GM23338 (cell line): ENCODE data around the gene RGL3. TPM values are rescaled to one million over a fixed set of nuclear protein-coding genes. Genes with fewer than 3 reads are reported as not detected.

ENCODE experiments used
- ATAC-seq: fragments of 200-7000 bp; cut with Tn5 transposase; 3 replicates; pipeline ENCODE4 v1.9.1; 2020
- DNase-seq: peaks from one replicate; pipeline ENCODE4 v3.0.0-alpha.2; 2015; ENCODE audit warnings: low spot score
- H2AFZ ChIP-seq: fragments of 200-600 bp; sonication (generic); 2 replicates; pipeline ENCODE4 v1.8.0; 2016; ENCODE audit warnings: antibody characterized with exemption, mild to moderate bottlenecking, moderate library complexity
- H3F3A ChIP-seq: fragments of 200-600 bp; sonication (generic); replicated peaks from 2 replicates; pipeline ENCODE4 v1.8.0; 2017; ENCODE audit warnings: antibody characterized with exemption, mixed run types, low read depth
- H3K27ac ChIP-seq: fragments of 200-600 bp; sonication (generic); 2 replicates; pipeline ENCODE4 v1.6.1; 2016; ENCODE audit warnings: low read depth
- H3K27me3 ChIP-seq: fragments of 200-600 bp; sonication (generic); 2 replicates; pipeline ENCODE4 v1.8.0; 2016; ENCODE audit warnings: mild to moderate bottlenecking, mixed run types, moderate library complexity; ENCODE audit not compliant: insufficient read depth
- H3K36me3 ChIP-seq: fragments of 200-600 bp; sonication (generic); 2 replicates; pipeline ENCODE4 v1.8.0; 2016; ENCODE audit warnings: mild to moderate bottlenecking; ENCODE audit not compliant: insufficient read depth
- H3K4me1 ChIP-seq: fragments of 200-600 bp; sonication (generic); 2 replicates; pipeline ENCODE4 v1.8.0; 2016; ENCODE audit warnings: mild to moderate bottlenecking, moderate library complexity; ENCODE audit not compliant: insufficient read depth
- H3K4me2 ChIP-seq: fragments of 200-600 bp; sonication (generic); 2 replicates; pipeline ENCODE4 v1.7.1; 2017; ENCODE audit warnings: mixed run types
- H3K4me3 ChIP-seq: fragments of 200-600 bp; sonication (generic); 2 replicates; pipeline ENCODE4 v1.6.1; 2016; ENCODE audit warnings: mixed run types
- H3K79me2 ChIP-seq: fragments of 200-600 bp; sonication (generic); replicated peaks from 2 replicates; pipeline ENCODE4 v1.8.0; 2017; ENCODE audit warnings: mild to moderate bottlenecking; ENCODE audit not compliant: insufficient read depth
- H3K9me2 ChIP-seq: fragments of 200-600 bp; sonication (generic); 2 replicates; pipeline ENCODE4 v1.8.0; 2017; ENCODE audit not compliant: insufficient read depth
- H4K20me1 ChIP-seq: fragments of 200-600 bp; sonication (generic); replicated peaks from 2 replicates; pipeline ENCODE4 v1.8.0; 2017; ENCODE audit warnings: mild to moderate bottlenecking; ENCODE audit not compliant: insufficient read depth
- H3K27ac Mint-ChIP-seq: 2 replicates; pipeline ENCODE4 v1.8.0; 2020; ENCODE audit warnings: inconsistent platforms, mild to moderate bottlenecking, moderate library complexity, mixed read lengths
- H3K27me3 Mint-ChIP-seq: 3 replicates; pipeline ENCODE4 v1.8.0; 2022; ENCODE audit warnings: low read depth, mild to moderate bottlenecking, moderate library complexity, mixed read lengths, inconsistent platforms; ENCODE audit not compliant: insufficient read depth, poor library complexity
- H3K36me3 Mint-ChIP-seq: 3 replicates; pipeline ENCODE4 v1.8.0; 2021; ENCODE audit warnings: low read depth, mild to moderate bottlenecking, inconsistent platforms, moderate library complexity, mixed read lengths
- H3K4me1 Mint-ChIP-seq: 3 replicates; pipeline ENCODE4 v1.8.0; 2020; ENCODE audit warnings: mild to moderate bottlenecking, inconsistent platforms, mixed read lengths
- H3K4me3 Mint-ChIP-seq: 3 replicates; pipeline ENCODE4 v1.8.0; 2021; ENCODE audit warnings: moderate library complexity, mild to moderate bottlenecking, inconsistent platforms, mixed read lengths
- H3K9me3 Mint-ChIP-seq: 3 replicates; pipeline ENCODE4 v1.8.0; 2020; ENCODE audit warnings: moderate library complexity, mild to moderate bottlenecking, inconsistent platforms, mixed read lengths
- CREB1 ChIP-seq: fragments of 250-450 bp; sonication (Bioruptor Pico); IDR thresholded peaks from 2 replicates; pipeline ENCODE4 v1.5.0; 2020; ENCODE audit warnings: low read depth, mild to moderate bottlenecking, moderate library complexity
- CTCF ChIP-seq, 2 experiments: fragments of 200-600 bp in 1 of 2; sonication (generic) in 1 of 2; conservative IDR thresholded peaks; 2 replicates each; pipeline versions ENCODE4 v1.5.1 to v1.6.1; 2016 to 2017; ENCODE audit warnings: antibody characterized with exemption in 2 of 2, low read depth in 2 of 2, mild to moderate bottlenecking in 2 of 2, moderate library complexity in 1 of 2
- EZH2 ChIP-seq: fragments of 200-600 bp; sonication (generic); IDR thresholded peaks from one replicate; pipeline ENCODE4 v1.8.0; 2017; ENCODE audit warnings: antibody characterized with exemption, mild to moderate bottlenecking, low read depth; ENCODE audit not compliant: unreplicated experiment
- EZH2phosphoT487 ChIP-seq: fragments of 200-600 bp; sonication (generic); IDR thresholded peaks from one replicate; pipeline ENCODE4 v1.8.1; 2018; ENCODE audit warnings: antibody characterized with exemption; ENCODE audit not compliant: unreplicated experiment
- JUNB ChIP-seq: IDR thresholded peaks from one replicate; pipeline ENCODE4 v1.6.1; 2016; ENCODE audit warnings: antibody characterized with exemption; ENCODE audit not compliant: unreplicated experiment
- NANOG ChIP-seq: IDR thresholded peaks from 2 replicates; pipeline ENCODE4 v1.6.1; 2016; ENCODE audit warnings: antibody characterized with exemption, borderline replicate concordance
- POLR2AphosphoS5 ChIP-seq: IDR thresholded peaks from 2 replicates; pipeline ENCODE4 v1.6.1; 2016; ENCODE audit warnings: antibody characterized with exemption, low read depth
- STAT1 ChIP-seq: IDR thresholded peaks from one replicate; pipeline ENCODE4 v1.6.1; 2016; ENCODE audit warnings: antibody characterized with exemption; ENCODE audit not compliant: unreplicated experiment
- ZNF114 ChIP-seq: fragments of 250-450 bp; sonication (Bioruptor Pico); IDR thresholded peaks from 2 replicates; pipeline ENCODE4 v1.5.0; 2020; ENCODE audit warnings: mild to moderate bottlenecking, moderate library complexity
- ZNF331 ChIP-seq: fragments of 250-450 bp; sonication (Bioruptor Pico); IDR thresholded peaks from 2 replicates; pipeline ENCODE4 v1.5.0; 2020; ENCODE audit warnings: low read depth, mild to moderate bottlenecking, moderate library complexity
- polyA plus RNA-seq: library from polyadenylated mRNA; unstranded; fragments of >200 nt; fragmentation: Nextera tagmentation; extraction: Ambion mirVana; gene quantifications from 2 replicates; pipeline ENCODE4 v1.2.1, GENCODE V29; 2016
- total RNA-seq: library from RNA; depleted of rRNA; stranded (reverse); fragments of >200 nt; shearing (Covaris generic); gene quantifications from 2 replicates; pipeline ENCODE4 v1.2.3, GENCODE V29; 2014
- TF ChIP-seq, protein P1 (sequence below): IDR thresholded peaks from 2 replicates; pipeline ENCODE4 v1.6.1; 2016; ENCODE audit warnings: antibody characterized with exemption
- TF ChIP-seq, protein P2 (sequence below): fragments of 250-450 bp; sonication (Bioruptor Pico); IDR thresholded peaks from 2 replicates; pipeline ENCODE4 v1.5.0; 2020; ENCODE audit warnings: mild to moderate bottlenecking, moderate library complexity
- TF ChIP-seq, protein P3 (sequence below): IDR thresholded peaks from one replicate; pipeline ENCODE4 v1.6.1; 2018; ENCODE audit warnings: antibody characterized with exemption; ENCODE audit not compliant: unreplicated experiment

RGL3 gene
- total and polyA plus RNA-seq, 2 experiments from 2014 or later = 48.8 to 49.4 TPM

- no peak overlapping the region for H2AFZ ChIP-seq
- ATAC-seq = no peak
- H3K27me3 ChIP-seq = peaks cover 21% of the 10 kb centered on the region
- no peak overlapping the region for H3K4me3 ChIP-seq
- no peak overlapping the region for H3K4me2 ChIP-seq
- peak overlapping the region; percentile 3; the same call in 2 of the 3 replicates for H3K4me3 Mint-ChIP-seq
- TF ChIP-seq CREB1 (no peak), STAT1 (no peak), EZH2phosphoT487 (no peak), EZH2 (no peak), NANOG (no peak), ZNF114 (CRISPR knock-in tag) (no peak), POLR2AphosphoS5 (no peak), ZNF331 (CRISPR knock-in tag) (no peak), CTCF (conservative IDR thresholded peaks at IDR 0.05; ENCODE audit: low read depth in 2 of 2) (no peak), JUNB (no peak)
- TF ChIP-seq, protein P1, sequence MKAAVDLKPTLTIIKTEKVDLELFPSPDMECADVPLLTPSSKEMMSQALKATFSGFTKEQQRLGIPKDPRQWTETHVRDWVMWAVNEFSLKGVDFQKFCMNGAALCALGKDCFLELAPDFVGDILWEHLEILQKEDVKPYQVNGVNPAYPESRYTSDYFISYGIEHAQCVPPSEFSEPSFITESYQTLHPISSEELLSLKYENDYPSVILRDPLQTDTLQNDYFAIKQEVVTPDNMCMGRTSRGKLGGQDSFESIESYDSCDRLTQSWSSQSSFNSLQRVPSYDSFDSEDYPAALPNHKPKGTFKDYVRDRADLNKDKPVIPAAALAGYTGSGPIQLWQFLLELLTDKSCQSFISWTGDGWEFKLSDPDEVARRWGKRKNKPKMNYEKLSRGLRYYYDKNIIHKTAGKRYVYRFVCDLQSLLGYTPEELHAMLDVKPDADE = no peak
- TF ChIP-seq, protein P2, sequence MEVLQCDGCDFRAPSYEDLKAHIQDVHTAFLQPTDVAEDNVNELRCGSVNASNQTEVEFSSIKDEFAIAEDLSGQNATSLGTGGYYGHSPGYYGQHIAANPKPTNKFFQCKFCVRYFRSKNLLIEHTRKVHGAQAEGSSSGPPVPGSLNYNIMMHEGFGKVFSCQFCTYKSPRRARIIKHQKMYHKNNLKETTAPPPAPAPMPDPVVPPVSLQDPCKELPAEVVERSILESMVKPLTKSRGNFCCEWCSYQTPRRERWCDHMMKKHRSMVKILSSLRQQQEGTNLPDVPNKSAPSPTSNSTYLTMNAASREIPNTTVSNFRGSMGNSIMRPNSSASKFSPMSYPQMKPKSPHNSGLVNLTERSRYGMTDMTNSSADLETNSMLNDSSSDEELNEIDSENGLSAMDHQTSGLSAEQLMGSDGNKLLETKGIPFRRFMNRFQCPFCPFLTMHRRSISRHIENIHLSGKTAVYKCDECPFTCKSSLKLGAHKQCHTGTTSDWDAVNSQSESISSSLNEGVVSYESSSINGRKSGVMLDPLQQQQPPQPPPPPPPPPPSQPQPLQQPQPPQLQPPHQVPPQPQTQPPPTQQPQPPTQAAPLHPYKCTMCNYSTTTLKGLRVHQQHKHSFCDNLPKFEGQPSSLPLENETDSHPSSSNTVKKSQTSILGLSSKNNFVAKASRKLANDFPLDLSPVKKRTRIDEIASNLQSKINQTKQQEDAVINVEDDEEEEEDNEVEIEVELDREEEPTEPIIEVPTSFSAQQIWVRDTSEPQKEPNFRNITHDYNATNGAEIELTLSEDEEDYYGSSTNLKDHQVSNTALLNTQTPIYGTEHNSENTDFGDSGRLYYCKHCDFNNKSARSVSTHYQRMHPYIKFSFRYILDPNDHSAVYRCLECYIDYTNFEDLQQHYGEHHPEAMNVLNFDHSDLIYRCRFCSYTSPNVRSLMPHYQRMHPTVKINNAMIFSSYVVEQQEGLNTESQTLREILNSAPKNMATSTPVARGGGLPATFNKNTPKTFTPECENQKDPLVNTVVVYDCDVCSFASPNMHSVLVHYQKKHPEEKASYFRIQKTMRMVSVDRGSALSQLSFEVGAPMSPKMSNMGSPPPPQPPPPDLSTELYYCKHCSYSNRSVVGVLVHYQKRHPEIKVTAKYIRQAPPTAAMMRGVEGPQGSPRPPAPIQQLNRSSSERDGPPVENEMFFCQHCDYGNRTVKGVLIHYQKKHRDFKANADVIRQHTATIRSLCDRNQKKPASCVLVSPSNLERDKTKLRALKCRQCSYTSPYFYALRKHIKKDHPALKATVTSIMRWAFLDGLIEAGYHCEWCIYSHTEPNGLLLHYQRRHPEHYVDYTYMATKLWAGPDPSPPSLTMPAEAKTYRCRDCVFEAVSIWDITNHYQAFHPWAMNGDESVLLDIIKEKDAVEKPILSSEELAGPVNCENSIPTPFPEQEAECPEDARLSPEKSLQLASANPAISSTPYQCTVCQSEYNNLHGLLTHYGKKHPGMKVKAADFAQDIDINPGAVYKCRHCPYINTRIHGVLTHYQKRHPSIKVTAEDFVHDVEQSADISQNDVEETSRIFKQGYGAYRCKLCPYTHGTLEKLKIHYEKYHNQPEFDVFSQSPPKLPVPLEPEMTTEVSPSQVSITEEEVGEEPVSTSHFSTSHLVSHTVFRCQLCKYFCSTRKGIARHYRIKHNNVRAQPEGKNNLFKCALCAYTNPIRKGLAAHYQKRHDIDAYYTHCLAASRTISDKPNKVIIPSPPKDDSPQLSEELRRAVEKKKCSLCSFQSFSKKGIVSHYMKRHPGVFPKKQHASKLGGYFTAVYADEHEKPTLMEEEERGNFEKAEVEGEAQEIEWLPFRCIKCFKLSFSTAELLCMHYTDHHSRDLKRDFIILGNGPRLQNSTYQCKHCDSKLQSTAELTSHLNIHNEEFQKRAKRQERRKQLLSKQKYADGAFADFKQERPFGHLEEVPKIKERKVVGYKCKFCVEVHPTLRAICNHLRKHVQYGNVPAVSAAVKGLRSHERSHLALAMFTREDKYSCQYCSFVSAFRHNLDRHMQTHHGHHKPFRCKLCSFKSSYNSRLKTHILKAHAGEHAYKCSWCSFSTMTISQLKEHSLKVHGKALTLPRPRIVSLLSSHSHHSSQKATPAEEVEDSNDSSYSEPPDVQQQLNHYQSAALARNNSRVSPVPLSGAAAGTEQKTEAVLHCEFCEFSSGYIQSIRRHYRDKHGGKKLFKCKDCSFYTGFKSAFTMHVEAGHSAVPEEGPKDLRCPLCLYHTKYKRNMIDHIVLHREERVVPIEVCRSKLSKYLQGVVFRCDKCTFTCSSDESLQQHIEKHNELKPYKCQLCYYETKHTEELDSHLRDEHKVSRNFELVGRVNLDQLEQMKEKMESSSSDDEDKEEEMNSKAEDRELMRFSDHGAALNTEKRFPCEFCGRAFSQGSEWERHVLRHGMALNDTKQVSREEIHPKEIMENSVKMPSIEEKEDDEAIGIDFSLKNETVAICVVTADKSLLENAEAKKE (CRISPR knock-in tag) = no peak
- TF ChIP-seq, protein P3, sequence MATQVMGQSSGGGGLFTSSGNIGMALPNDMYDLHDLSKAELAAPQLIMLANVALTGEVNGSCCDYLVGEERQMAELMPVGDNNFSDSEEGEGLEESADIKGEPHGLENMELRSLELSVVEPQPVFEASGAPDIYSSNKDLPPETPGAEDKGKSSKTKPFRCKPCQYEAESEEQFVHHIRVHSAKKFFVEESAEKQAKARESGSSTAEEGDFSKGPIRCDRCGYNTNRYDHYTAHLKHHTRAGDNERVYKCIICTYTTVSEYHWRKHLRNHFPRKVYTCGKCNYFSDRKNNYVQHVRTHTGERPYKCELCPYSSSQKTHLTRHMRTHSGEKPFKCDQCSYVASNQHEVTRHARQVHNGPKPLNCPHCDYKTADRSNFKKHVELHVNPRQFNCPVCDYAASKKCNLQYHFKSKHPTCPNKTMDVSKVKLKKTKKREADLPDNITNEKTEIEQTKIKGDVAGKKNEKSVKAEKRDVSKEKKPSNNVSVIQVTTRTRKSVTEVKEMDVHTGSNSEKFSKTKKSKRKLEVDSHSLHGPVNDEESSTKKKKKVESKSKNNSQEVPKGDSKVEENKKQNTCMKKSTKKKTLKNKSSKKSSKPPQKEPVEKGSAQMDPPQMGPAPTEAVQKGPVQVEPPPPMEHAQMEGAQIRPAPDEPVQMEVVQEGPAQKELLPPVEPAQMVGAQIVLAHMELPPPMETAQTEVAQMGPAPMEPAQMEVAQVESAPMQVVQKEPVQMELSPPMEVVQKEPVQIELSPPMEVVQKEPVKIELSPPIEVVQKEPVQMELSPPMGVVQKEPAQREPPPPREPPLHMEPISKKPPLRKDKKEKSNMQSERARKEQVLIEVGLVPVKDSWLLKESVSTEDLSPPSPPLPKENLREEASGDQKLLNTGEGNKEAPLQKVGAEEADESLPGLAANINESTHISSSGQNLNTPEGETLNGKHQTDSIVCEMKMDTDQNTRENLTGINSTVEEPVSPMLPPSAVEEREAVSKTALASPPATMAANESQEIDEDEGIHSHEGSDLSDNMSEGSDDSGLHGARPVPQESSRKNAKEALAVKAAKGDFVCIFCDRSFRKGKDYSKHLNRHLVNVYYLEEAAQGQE = no peak
- H3K27ac ChIP-seq = no peak overlapping the region
- no peak overlapping the region for H3K27ac Mint-ChIP-seq
- H3K4me1 ChIP-seq = peaks cover 23% of the 10 kb centered on the region; the same call in 1 of the 2 replicates
- peaks cover 20% of the 10 kb centered on the region for H3K27me3 Mint-ChIP-seq
- H3K4me1 Mint-ChIP-seq = peaks cover 13% of the 10 kb centered on the region
- H3K9me2 ChIP-seq = no peaks in the 10 kb centered on the region
- peaks cover 14% of the 10 kb centered on the region; the same call in 1 of the 2 replicates for H3F3A ChIP-seq
- H3K79me2 ChIP-seq = no peaks in the 10 kb centered on the region
- no peaks in the 10 kb centered on the region for H3K9me3 Mint-ChIP-seq
- peaks cover 4% of the 10 kb centered on the region for H4K20me1 ChIP-seq
- H3K36me3 Mint-ChIP-seq = peaks cover 18% of the 10 kb centered on the region
- DNase-seq = no peak
- no peaks in the 10 kb centered on the region for H3K36me3 ChIP-seq
These were observed 2.6 kb downstream of the RGL3 start for GRCh38 chr19:11416346-11417052.
